Endodermal cell (in vitro differentiated cells): ENCODE results near the gene CD22. TPM values are rescaled to one million over a fixed set of nuclear protein-coding genes. Genes with fewer than 3 reads are reported as not detected.

Source experiments
- DNase-seq: peaks from one replicate; pipeline ENCODE4 v3.0.0-alpha.2; 2017
- H3K27ac ChIP-seq: 2 replicates; pipeline ENCODE4 v1.5.1; 2013; ENCODE audit warnings: mild to moderate bottlenecking, low read depth, low read length, moderate library complexity
- H3K27me3 ChIP-seq: 2 replicates; pipeline ENCODE4 v1.6.1; 2013; ENCODE audit warnings: mild to moderate bottlenecking, low read length, moderate library complexity; ENCODE audit not compliant: insufficient read depth, control insufficient read depth, poor library complexity, severe bottlenecking
- H3K36me3 ChIP-seq: 2 replicates; pipeline ENCODE4 v1.7.0; 2013; ENCODE audit warnings: mild to moderate bottlenecking, low read length, moderate library complexity; ENCODE audit not compliant: control insufficient read depth, insufficient read depth
- H3K4me1 ChIP-seq: one replicate; pipeline ENCODE4 v1.7.0; 2013; ENCODE audit warnings: low read length; ENCODE audit not compliant: control insufficient read depth, insufficient read depth
- H3K4me3 ChIP-seq: 2 replicates; pipeline ENCODE4 v1.5.1; 2013; ENCODE audit warnings: mild to moderate bottlenecking, low read length, moderate library complexity
- H3K9ac ChIP-seq: 2 replicates; pipeline ENCODE4 v1.6.1; 2013; ENCODE audit warnings: mild to moderate bottlenecking, low read length, moderate library complexity; ENCODE audit not compliant: poor library complexity, severe bottlenecking; ENCODE audit errors: extremely low read depth
- H3K9me3 ChIP-seq: 2 replicates; pipeline ENCODE4 v1.6.1; 2013; ENCODE audit warnings: mild to moderate bottlenecking, low read length, moderate library complexity; ENCODE audit not compliant: control insufficient read depth
- H3K27ac Mint-ChIP-seq: 2 replicates; pipeline ENCODE4 v1.8.0; 2020; ENCODE audit warnings: mixed read lengths
- H3K27me3 Mint-ChIP-seq: 2 replicates; pipeline ENCODE4 v1.8.0; 2021; ENCODE audit warnings: mild to moderate bottlenecking, mixed read lengths; ENCODE audit not compliant: insufficient read depth
- H3K36me3 Mint-ChIP-seq: 2 replicates; pipeline ENCODE4 v1.8.0; 2020; ENCODE audit warnings: low read depth, mixed read lengths
- H3K4me1 Mint-ChIP-seq: 2 replicates; pipeline ENCODE4 v1.8.0; 2020; ENCODE audit warnings: mixed read lengths
- H3K4me3 Mint-ChIP-seq: 2 replicates; pipeline ENCODE4 v1.8.0; 2020; ENCODE audit warnings: mild to moderate bottlenecking, moderate library complexity, mixed read lengths
- H3K9me3 Mint-ChIP-seq: 2 replicates; pipeline ENCODE4 v1.8.0; 2020; ENCODE audit warnings: mild to moderate bottlenecking, mixed read lengths
- CTCF ChIP-seq: fragments of 200-600 bp; sonication (generic); conservative IDR thresholded peaks from 2 replicates; pipeline ENCODE4 v1.5.0; 2021; ENCODE audit warnings: antibody characterized with exemption, mild to moderate bottlenecking
- WGBS, 2 experiments: methylation state at CpG; one replicate each; pipeline versions ENCODE4 v1.1.5 to v1.1.7; 2013; ENCODE audit warnings: missing lambda C conversion rate in 2 of 2, mixed read lengths in 1 of 2; ENCODE audit not compliant: insufficient coverage in 1 of 2, insufficient read length in 1 of 2; 5-methylcytosine and 5-hydroxymethylcytosine counted together
- total RNA-seq, 2 donors: library from RNA; stranded (reverse); fragmentation: NEBNext Ultra II Directional in 1 of 2; extraction: Animal tissue kit (Norgen Biotek cat#: 25700) in 1 of 2; gene quantifications; 2 replicates in 1 of 2; 3 replicates in 1 of 2; pipeline ENCODE4 v1.2.1, GENCODE V29; 2021

CD22 gene
- total RNA-seq, 2 donors from 2014 or later = not detected

- Mint-ChIP-seq H3K4me3 (no peak overlapping the region), H3K27ac (no peak overlapping the region), H3K4me1 (peaks cover 8% of the 10 kb centered on the region), H3K9me3 (no peaks in the 10 kb centered on the region), H3K36me3 (no peaks in the 10 kb centered on the region), H3K27me3 (peaks cover 8% of the 10 kb centered on the region)
- Histone ChIP-seq H3K27me3 (no peaks in the 10 kb centered on the region), H3K9me3 (no peaks in the 10 kb centered on the region), H3K4me1 (no peaks in the 10 kb centered on the region), H3K4me3 (no peak overlapping the region), H3K36me3 (no peaks in the 10 kb centered on the region), H3K27ac (no peak overlapping the region), H3K9ac (no peak overlapping the region)
- no peak for TF ChIP-seq CTCF
- WGBS, 2 experiments = 90 to 95% methylated on average over 9 to 17 of the region's 17 CpGs
- DNase-seq = peak; percentile 33
These were observed 20.9 kb downstream of the CD22 start for GRCh38 chr19:35349614-35350521.

DNA sequence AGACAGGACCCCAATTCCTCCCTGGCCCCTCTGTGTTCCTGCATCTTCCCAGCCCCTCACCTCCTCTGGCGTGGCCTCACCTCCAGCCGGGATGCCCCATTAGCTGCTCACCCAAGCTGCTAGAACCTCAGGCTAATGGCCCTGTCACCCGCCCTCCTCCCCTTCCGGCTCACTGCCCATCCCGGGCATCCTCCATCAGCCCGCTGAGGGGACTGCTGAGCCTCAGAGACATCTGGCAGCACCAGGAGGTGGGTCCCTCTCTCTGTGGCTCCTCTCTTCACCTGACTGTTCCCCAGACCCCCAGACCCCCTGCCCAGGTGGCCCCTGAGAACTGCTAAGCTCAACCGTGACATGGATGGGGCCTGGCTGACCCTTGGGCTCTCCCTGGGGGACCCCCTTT, 21.6 kb downstream of the CD22 start:
- Mint-ChIP-seq H3K4me3 (no peak overlapping the region), H3K36me3 (no peaks in the 10 kb centered on the region), H3K4me1 (peaks cover 8% of the 10 kb centered on the region), H3K9me3 (no peaks in the 10 kb centered on the region), H3K27ac (no peak overlapping the region), H3K27me3 (peaks cover 8% of the 10 kb centered on the region)
- H3K4me3 ChIP-seq = no peak overlapping the region
- 83 to 99% methylated on average over 2 to 7 of the region's 7 CpGs for WGBS, 2 experiments
- H3K27ac ChIP-seq = no peak overlapping the region
- no peak for TF ChIP-seq CTCF
- H3K27me3 ChIP-seq = no peaks in the 10 kb centered on the region
- peak; percentile 38 for DNase-seq
- H3K36me3 ChIP-seq = no peaks in the 10 kb centered on the region
- no peak overlapping the region for H3K9ac ChIP-seq
- H3K9me3 ChIP-seq = no peaks in the 10 kb centered on the region
- no peaks in the 10 kb centered on the region for H3K4me1 ChIP-seq

DNA sequence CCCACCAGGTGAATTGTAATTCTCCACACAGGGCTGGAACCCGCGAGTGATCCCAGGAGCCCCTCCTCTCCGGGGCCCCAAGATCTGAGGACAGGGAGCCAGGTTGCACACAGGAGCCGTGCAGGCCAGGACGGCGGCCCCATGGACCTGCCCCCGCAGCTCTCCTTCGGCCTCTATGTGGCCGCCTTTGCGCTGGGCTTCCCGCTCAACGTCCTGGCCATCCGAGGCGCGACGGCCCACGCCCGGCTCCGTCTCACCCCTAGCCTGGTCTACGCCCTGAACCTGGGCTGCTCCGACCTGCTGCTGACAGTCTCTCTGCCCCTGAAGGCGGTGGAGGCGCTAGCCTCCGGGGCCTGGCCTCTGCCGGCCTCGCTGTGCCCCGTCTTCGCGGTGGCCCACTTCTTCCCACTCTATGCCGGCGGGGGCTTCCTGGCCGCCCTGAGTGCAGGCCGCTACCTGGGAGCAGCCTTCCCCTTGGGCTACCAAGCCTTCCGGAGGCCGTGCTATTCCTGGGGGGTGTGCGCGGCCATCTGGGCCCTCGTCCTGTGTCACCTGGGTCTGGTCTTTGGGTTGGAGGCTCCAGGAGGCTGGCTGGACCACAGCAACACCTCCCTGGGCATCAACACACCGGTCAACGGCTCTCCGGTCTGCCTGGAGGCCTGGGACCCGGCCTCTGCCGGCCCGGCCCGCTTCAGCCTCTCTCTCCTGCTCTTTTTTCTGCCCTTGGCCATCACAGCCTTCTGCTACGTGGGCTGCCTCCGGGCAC, 22.6 kb downstream of the CD22 start:
- Histone ChIP-seq H3K9me3 (no peaks in the 10 kb centered on the region), H3K9ac (no peak overlapping the region), H3K27ac (no peak overlapping the region), H3K36me3 (no peaks in the 10 kb centered on the region), H3K4me3 (no peak overlapping the region), H3K27me3 (no peaks in the 10 kb centered on the region), H3K4me1 (no peaks in the 10 kb centered on the region)
- peaks cover 12% of the 10 kb centered on the region for H3K4me1 Mint-ChIP-seq
- H3K27ac Mint-ChIP-seq = no peak overlapping the region
- WGBS, 2 experiments = 94 to 96% methylated on average over 26 to 47 of the region's 47 CpGs
- H3K4me3 Mint-ChIP-seq = no peak overlapping the region
- peaks cover 4% of the 10 kb centered on the region for H3K27me3 Mint-ChIP-seq
- H3K9me3 Mint-ChIP-seq = no peaks in the 10 kb centered on the region
- peak; percentile 43 for DNase-seq
- no peaks in the 10 kb centered on the region for H3K36me3 Mint-ChIP-seq
- TF ChIP-seq CTCF = no peak
